CD4-positive, alpha-beta T cell treated with Interleukin-15 for 1 hour (primary cell): ENCODE data around the gene CD247.

Experiments
- DNase-seq: peaks from one replicate; pipeline ENCODE4 v3.0.0-alpha.2; 2020

CD247 gene

GRCh38 chr1:167455786-167456446 is 62.4 kb downstream of the CD247 start:
- DNase-seq, result peak; percentile 66

GRCh38 chr1:167454894-167455785 is 63.2 kb downstream of the CD247 start:
- DNase-seq, result peak; percentile 80

GRCh38 chr1:167454304-167454893 is 63.9 kb downstream of the CD247 start:
- DNase-seq, result no peak

GRCh38 chr1:167453123-167453522 is 65.2 kb downstream of the CD247 start:
- DNase-seq, result no peak

- no peak for DNase-seq
Measured at GRCh38 chr1:167452483-167452882, 65.8 kb downstream of the CD247 start.

GRCh38 chr1:167450843-167451242 is 67.5 kb downstream of the CD247 start:
- no peak for DNase-seq

- peak; percentile 88 for DNase-seq
Measured at GRCh38 chr1:167447521-167448136, 70.7 kb downstream of the CD247 start.

GRCh38 chr1:167446966-167447365 is 71.4 kb downstream of the CD247 start:
- no peak for DNase-seq

GRCh38 chr1:167443757-167444156 is 74.6 kb downstream of the CD247 start:
- DNase-seq, result no peak

- no peak for DNase-seq
Measured at GRCh38 chr1:167442854-167443565, 75.3 kb downstream of the CD247 start.

GRCh38 chr1:167442142-167442848 is 76.0 kb downstream of the CD247 start:
- DNase-seq, result peak; percentile 87

- DNase-seq, result no peak
Measured at GRCh38 chr1:167441222-167441621, 77.1 kb downstream of the CD247 start.

GRCh38 chr1:167440776-167441175 is 77.6 kb downstream of the CD247 start:
- DNase-seq, result no peak

GRCh38 chr1:167440345-167440744 is 78.0 kb downstream of the CD247 start:
- DNase-seq, result no peak

- DNase-seq, result no peak
Measured at GRCh38 chr1:167439301-167439988, 78.9 kb downstream of the CD247 start.

GRCh38 chr1:167438171-167439138 is 79.9 kb downstream of the CD247 start:
- peak; percentile 50 for DNase-seq

GRCh38 chr1:167435484-167435883 is 82.8 kb downstream of the CD247 start:
- DNase-seq, result no peak

- DNase-seq, result no peak
Measured at GRCh38 chr1:167434306-167434705, 84.0 kb downstream of the CD247 start.

GRCh38 chr1:167433884-167434283 is 84.4 kb downstream of the CD247 start:
- DNase-seq, result no peak

- no peak for DNase-seq
Measured at GRCh38 chr1:167432780-167433179, 85.5 kb downstream of the CD247 start.
